OCI-LY3 (cell line): ENCODE data around the gene NENF.
"Not testable (repeated sequence)": the region's sequence is repeated elsewhere in the genome, so short reads cannot be mapped to it uniquely, and the experiment has no call there.

Experiments
- H2AFZ ChIP-seq: fragments of 200-600, 300-600 bp; shearing (Covaris generic); 2 replicates; pipeline ENCODE4 v1.6.0; 2014; ENCODE audit warnings: antibody characterized with exemption, low read depth, low read length
- H3K27ac ChIP-seq: fragments of 200-600, 300-600 bp; sonication (generic); 2 replicates; pipeline ENCODE4 v1.5.1; 2014; ENCODE audit warnings: mild to moderate bottlenecking, low read length, moderate library complexity, mixed read lengths
- H3K27me3 ChIP-seq: fragments of 200-600, 300-600 bp; sonication (generic); 2 replicates; pipeline ENCODE4 v1.6.1; 2014; ENCODE audit warnings: low read depth, low read length, mixed read lengths
- H3K36me3 ChIP-seq: fragments of 200-600, 300-600 bp; sonication (generic); replicated peaks from 2 replicates; pipeline ENCODE3; 2014; ENCODE audit warnings: low read depth, low read length, mixed read lengths
- H3K4me1 ChIP-seq: fragments of 300-600, 200-600 bp; sonication (generic); 2 replicates; pipeline ENCODE4 v1.6.1; 2014; ENCODE audit warnings: low read length, mixed read lengths
- H3K4me2 ChIP-seq: fragments of 200-600, 300-600 bp; sonication (generic); 2 replicates; pipeline ENCODE4 v1.6.1; 2014; ENCODE audit warnings: low read length, mixed read lengths
- H3K4me3 ChIP-seq: fragments of 300-600, 200-600 bp; sonication (generic); 2 replicates; pipeline ENCODE4 v1.5.1; 2014; ENCODE audit warnings: antibody characterized with exemption, mild to moderate bottlenecking, low read length, moderate library complexity
- H3K79me2 ChIP-seq: fragments of 300-600, 200-600 bp; shearing (Covaris generic); 2 replicates; pipeline ENCODE4 v1.6.1; 2014; ENCODE audit warnings: mild to moderate bottlenecking, low read length, mixed read lengths
- H3K9ac ChIP-seq: fragments of 300-600, 200-600 bp; shearing (Covaris generic); 2 replicates; pipeline ENCODE4 v1.6.0; 2014; ENCODE audit warnings: mild to moderate bottlenecking, low read length, moderate library complexity
- H3K9me3 ChIP-seq: fragments of 200-600, 300-600 bp; shearing (Covaris generic); 2 replicates; pipeline ENCODE4 v1.6.1; 2014; ENCODE audit warnings: low read length, mixed read lengths; ENCODE audit not compliant: insufficient read depth
- H4K20me1 ChIP-seq: fragments of 200-600, 300-600 bp; sonication (generic); 2 replicates; pipeline ENCODE4 v1.6.1; 2016; ENCODE audit warnings: low read length, mixed read lengths; ENCODE audit not compliant: insufficient read depth
- CTCF ChIP-seq: fragments of 200-600, 300-600 bp; sonication (generic); IDR thresholded peaks from 2 replicates; pipeline ENCODE4 v1.5.1; 2014; ENCODE audit warnings: antibody characterized with exemption, low read length, low read depth
- EZH2phosphoT487 ChIP-seq: fragments of 200-600 bp; shearing (Covaris generic); IDR thresholded peaks from 2 replicates; pipeline ENCODE4 v1.6.1; 2018; ENCODE audit warnings: antibody characterized with exemption, mixed run types, low read depth

Gene NENF

GRCh38 chr1:212477014-212477679, 44.4 kb downstream of the NENF start:
- Histone ChIP-seq H4K20me1 (no peaks in the 10 kb centered on the region), H3K9ac (peak overlapping the region; percentile 28; the same call in 1 of the 2 replicates), H3K9me3 (no peaks in the 10 kb centered on the region), H3K79me2 (no peaks in the 10 kb centered on the region), H3K27me3 (no peaks in the 10 kb centered on the region), H3K4me3 (peak overlapping the region; percentile 52), H3K4me2 (peak overlapping the region; percentile 69), H3K27ac (no peak overlapping the region), H2AFZ (peak overlapping the region; percentile 78), H3K36me3 (no peaks in the 10 kb centered on the region), H3K4me1 (peaks cover 19% of the 10 kb centered on the region)
- TF ChIP-seq EZH2phosphoT487 (no peak), CTCF (peak; percentile 98)

GRCh38 chr1:212477680-212478466, 45.2 kb downstream of the NENF start:
- Histone ChIP-seq H3K4me2 (peak overlapping the region; percentile 69), H3K4me3 (peak overlapping the region; percentile 31), H3K4me1 (peaks cover 19% of the 10 kb centered on the region), H3K27ac (no peak overlapping the region), H2AFZ (peak overlapping the region; percentile 68), H3K36me3 (no peaks in the 10 kb centered on the region), H3K27me3 (no peaks in the 10 kb centered on the region), H4K20me1 (no peaks in the 10 kb centered on the region), H3K9ac (peak overlapping the region; percentile 28; the same call in 1 of the 2 replicates), H3K9me3 (no peaks in the 10 kb centered on the region), H3K79me2 (no peaks in the 10 kb centered on the region)
- TF ChIP-seq CTCF = no peak
- no peak for TF ChIP-seq EZH2phosphoT487

- H3K4me3 ChIP-seq = no peak overlapping the region
- no peaks in the 10 kb centered on the region for H3K9me3 ChIP-seq
- peaks cover 19% of the 10 kb centered on the region for H3K4me1 ChIP-seq
- peak overlapping the region; percentile 28; the same call in 1 of the 2 replicates for H3K9ac ChIP-seq
- H3K79me2 ChIP-seq = no peaks in the 10 kb centered on the region
- TF ChIP-seq CTCF = no peak
- no peak for TF ChIP-seq EZH2phosphoT487
- H3K27me3 ChIP-seq = no peaks in the 10 kb centered on the region
- H4K20me1 ChIP-seq = no peaks in the 10 kb centered on the region
- no peak overlapping the region for H3K27ac ChIP-seq
- H3K36me3 ChIP-seq = no peaks in the 10 kb centered on the region
- peak overlapping the region; percentile 69; the same call in 1 of the 2 replicates for H3K4me2 ChIP-seq
- peak overlapping the region; percentile 68; the same call in 1 of the 2 replicates for H2AFZ ChIP-seq
Observed at GRCh38 chr1:212478467-212479025, 45.8 kb downstream of the NENF start.

- no peak overlapping the region for H3K4me3 ChIP-seq
- no peak overlapping the region for H3K9ac ChIP-seq
- TF ChIP-seq EZH2phosphoT487 (no peak), CTCF (no peak)
- peaks cover 19% of the 10 kb centered on the region for H3K4me1 ChIP-seq
- no peak overlapping the region for H3K27ac ChIP-seq
- no peak overlapping the region for H2AFZ ChIP-seq
- no peaks in the 10 kb centered on the region for H3K9me3 ChIP-seq
- H3K27me3 ChIP-seq = no peaks in the 10 kb centered on the region
- no peak overlapping the region for H3K4me2 ChIP-seq
- no peaks in the 10 kb centered on the region for H3K79me2 ChIP-seq
- H3K36me3 ChIP-seq = no peaks in the 10 kb centered on the region
- no peaks in the 10 kb centered on the region for H4K20me1 ChIP-seq
Observed at GRCh38 chr1:212479188-212479587, 46.5 kb downstream of the NENF start.

- not testable (repeated sequence) for H4K20me1 ChIP-seq, H3K27me3 ChIP-seq, H2AFZ ChIP-seq, H3K4me3 ChIP-seq, H3K79me2 ChIP-seq, H3K9me3 ChIP-seq, H3K4me2 ChIP-seq, H3K36me3 ChIP-seq, H3K9ac ChIP-seq, H3K27ac ChIP-seq
- peaks cover 19% of the 10 kb centered on the region for H3K4me1 ChIP-seq
Observed at GRCh38 chr1:212480711-212481437, 48.2 kb downstream of the NENF start.
